IMR-90 (cell line): ENCODE results near the gene TMEM117. TPM values are rescaled to one million over a fixed set of nuclear protein-coding genes. Genes with fewer than 3 reads are reported as not detected.

Source experiments
- ATAC-seq: fragments of 200-7000 bp; cut with Tn5 transposase; 2 replicates; pipeline ENCODE4 v1.9.1; 2020; ENCODE audit warnings: low read depth, mild to moderate bottlenecking, moderate library complexity
- BruUV-seq: library from RNA; stranded (reverse); fragments of 400-500 nt; replicated peaks from 2 replicates; lab custom pipeline; 2021; lab: Mats Ljungman, UMichigan
- CTCF ChIA-PET: fragments of 300-600 bp; formaldehyde crosslinking; extraction: SDS; loops from one replicate; lab custom pipeline; 2021; ENCODE audit warnings: antibody characterized with exemption; lab: Yijun Ruan, JAX
- POLR2A ChIA-PET: fragments of 300-600 bp; sonication (Branson Sonifier 250); formaldehyde crosslinking; loops from one replicate; lab custom pipeline; 2022; ENCODE audit warnings: antibody characterized with exemption; ENCODE audit not compliant: unreplicated experiment; lab: Charles Lee
- DNase-seq: peaks from one replicate; pipeline ENCODE4 v3.0.0; 2013
- H2AFZ ChIP-seq: replicated peaks from 2 replicates; pipeline ENCODE3; 2013; ENCODE audit warnings: low read length, mild to moderate bottlenecking; ENCODE audit not compliant: poor library complexity
- H2AK5ac ChIP-seq: 2 replicates; pipeline ENCODE4 v1.6.1; 2013; ENCODE audit warnings: low read depth, low read length, inconsistent platforms
- H2AK9ac ChIP-seq: replicated peaks from 2 replicates; pipeline ENCODE3; 2013; ENCODE audit warnings: mild to moderate bottlenecking, low read depth, low read length, moderate library complexity; ENCODE audit not compliant: poor library complexity
- H2BK120ac ChIP-seq: 2 replicates; pipeline ENCODE4 v1.6.1; 2013; ENCODE audit warnings: low read depth, low read length, inconsistent platforms
- H2BK15ac ChIP-seq: 3 replicates; pipeline ENCODE4 v1.6.1; 2013; ENCODE audit warnings: low read depth, low read length, inconsistent platforms
- H2BK20ac ChIP-seq: 2 replicates; pipeline ENCODE4 v1.6.1; 2013; ENCODE audit warnings: low read depth, mild to moderate bottlenecking, inconsistent platforms, low read length, moderate library complexity
- H2BK5ac ChIP-seq: 2 replicates; pipeline ENCODE4 v1.6.1; 2013; ENCODE audit warnings: mild to moderate bottlenecking, low read depth, low read length, inconsistent platforms; ENCODE audit not compliant: poor library complexity, severe bottlenecking
- H3K14ac ChIP-seq: replicated peaks from 2 replicates; pipeline ENCODE4 v1.6.1; 2013; ENCODE audit warnings: low read depth, low read length, inconsistent platforms
- H3K18ac ChIP-seq: 2 replicates; pipeline ENCODE4 v1.6.1; 2013; ENCODE audit warnings: low read depth, low read length, control low read depth
- H3K23ac ChIP-seq: 2 replicates; pipeline ENCODE4 v1.6.1; 2013; ENCODE audit warnings: low read depth, low read length, inconsistent platforms
- H3K27ac ChIP-seq: 2 replicates; pipeline ENCODE4 v1.5.1; 2013; ENCODE audit warnings: mild to moderate bottlenecking, control low read depth, low read length; ENCODE audit not compliant: insufficient read depth
- H3K27me3 ChIP-seq: 2 replicates; pipeline ENCODE4 v1.6.1; 2013; ENCODE audit warnings: low read length; ENCODE audit not compliant: control insufficient read depth, insufficient read depth
- H3K36me3 ChIP-seq: 2 replicates; pipeline ENCODE4 v1.6.1; 2013; ENCODE audit warnings: low read length, mixed read lengths; ENCODE audit not compliant: control insufficient read depth, insufficient read depth
- H3K4ac ChIP-seq: 2 replicates; pipeline ENCODE4 v1.6.1; 2013; ENCODE audit warnings: low read depth, low read length, inconsistent platforms
- H3K4me1 ChIP-seq: 2 replicates; pipeline ENCODE4 v1.6.1; 2013; ENCODE audit warnings: low read length, mixed read lengths; ENCODE audit not compliant: control insufficient read depth, insufficient read depth
- H3K4me2 ChIP-seq: 2 replicates; pipeline ENCODE4 v1.6.1; 2013; ENCODE audit warnings: low read depth, mild to moderate bottlenecking, control low read depth, low read length, moderate library complexity
- H3K4me3 ChIP-seq: 2 replicates; pipeline ENCODE4 v1.5.1; 2013; ENCODE audit warnings: low read depth, mild to moderate bottlenecking, control low read depth, low read length, moderate library complexity; ENCODE audit not compliant: insufficient read depth
- H3K56ac ChIP-seq: 2 replicates; pipeline ENCODE4 v1.6.1; 2013; ENCODE audit warnings: low read length, inconsistent platforms; ENCODE audit not compliant: insufficient read depth; ENCODE audit errors: extremely low read depth
- H3K79me1 ChIP-seq, 2 experiments: 2 replicates each; pipeline ENCODE4 v1.6.1; 2013; ENCODE audit warnings: low read length in 2 of 2, inconsistent platforms in 1 of 2, low read depth in 1 of 2
- H3K9ac ChIP-seq: 2 replicates; pipeline ENCODE4 v1.6.1; 2013; ENCODE audit warnings: low read depth, low read length, control low read depth
- H3K9me1 ChIP-seq: 2 replicates; pipeline ENCODE4 v1.6.1; 2013; ENCODE audit warnings: low read length, inconsistent platforms; ENCODE audit not compliant: insufficient read depth
- H3K9me3 ChIP-seq: 2 replicates; pipeline ENCODE4 v1.6.1; 2013; ENCODE audit warnings: low read length; ENCODE audit not compliant: control insufficient read depth, insufficient read depth
- H4K20me1 ChIP-seq: 2 replicates; pipeline ENCODE4 v1.6.1; 2013; ENCODE audit warnings: low read length, inconsistent platforms; ENCODE audit not compliant: insufficient read depth
- H4K5ac ChIP-seq: 2 replicates; pipeline ENCODE4 v1.6.1; 2013; ENCODE audit warnings: mild to moderate bottlenecking, low read depth, low read length, control low read depth
- H4K8ac ChIP-seq, 2 experiments: 2 replicates each; pipeline ENCODE4 v1.6.1; 2013; ENCODE audit warnings: low read depth in 2 of 2, low read length in 2 of 2, control low read depth in 1 of 2, inconsistent platforms in 1 of 2
- H4K91ac ChIP-seq: 2 replicates; pipeline ENCODE4 v1.6.1; 2013; ENCODE audit warnings: low read depth, low read length, inconsistent platforms; ENCODE audit not compliant: insufficient read depth
- CTCF ChIP-seq: conservative IDR thresholded peaks from 2 replicates; pipeline ENCODE4 v1.5.1; 2012; ENCODE audit warnings: mild to moderate bottlenecking, low read depth, low read length, improper control_type of control experiment
- MAZ ChIP-seq: IDR thresholded peaks from 2 replicates; pipeline ENCODE4 v1.6.1; 2012; ENCODE audit warnings: low read depth, mild to moderate bottlenecking, low read length, improper control_type of control experiment, moderate library complexity, borderline replicate concordance
- NFE2L2 ChIP-seq: fragments of 150-350 bp; IDR thresholded peaks from 2 replicates; pipeline ENCODE4 v1.6.1; 2016; ENCODE audit warnings: low read depth, mild to moderate bottlenecking, low read length
- POLR2A ChIP-seq: IDR thresholded peaks from 2 replicates; pipeline ENCODE4 v1.6.1; 2012; ENCODE audit warnings: mild to moderate bottlenecking, low read depth, low read length
- RCOR1 ChIP-seq: IDR thresholded peaks from 2 replicates; pipeline ENCODE4 v1.6.1; 2012; ENCODE audit warnings: mild to moderate bottlenecking, low read length, improper control_type of control experiment; ENCODE audit not compliant: insufficient replicate concordance
- SMC3 ChIP-seq: fragments of 150-350 bp; IDR thresholded peaks from 2 replicates; pipeline ENCODE4 v1.6.1; 2016; ENCODE audit warnings: low read depth, mild to moderate bottlenecking, antibody characterized with exemption, low read length, moderate library complexity
- WGBS, 2 experiments: methylation state at CpG; one replicate each; pipeline versions ENCODE4 v1.1.5 to v1.1.7; 2013; ENCODE audit warnings: missing lambda C conversion rate in 2 of 2; ENCODE audit not compliant: insufficient read length in 1 of 2; ENCODE audit errors: extremely low coverage in 2 of 2; 5-methylcytosine and 5-hydroxymethylcytosine counted together
- dilution Hi-C: fragments of 300-500 bp; cut with HindIII; formaldehyde crosslinking; loops from one replicate; pipeline ENCODE4 v1.14.3; 2018; ENCODE audit warnings: low sequenced_read_pairs; ENCODE audit not compliant: unreplicated experiment
- in situ Hi-C: fragments of 300-500 bp; cut with MboI; formaldehyde crosslinking; loops from 3 replicates; pipeline ENCODE4 v1.14.3; 2019; ENCODE audit warnings: low sequenced_read_pairs, inconsistent platforms, mixed read lengths
- intact Hi-C: fragments of 100-400 bp; cut with micrococcal nuclease; formaldehyde crosslinking; loops from 2 replicates; pipeline ENCODE4 v1.10.0; 2022
- polyA plus RNA-seq, 3 experiments: library from polyadenylated mRNA; depleted of rRNA; stranded (reverse); fragments of >200 nt; gene quantifications; 2 replicates each; pipeline ENCODE4 v1.2.3, GENCODE V29; 2012; ENCODE audit warnings: low replicate concordance in 1 of 3
- total RNA-seq: library from RNA; depleted of rRNA; stranded (reverse); fragments of >200 nt; gene quantifications from 2 replicates; pipeline ENCODE4 v1.2.3, GENCODE V29; 2012

The TMEM117 gene
- total and polyA plus RNA-seq, 2 of the 4 experiments (the other 2 are of a cell fraction), result 8.7 to 21.0 TPM

GRCh38 chr12:44224399-44225148 lies 388.7 kb downstream of the TMEM117 start:
- H3K4me2 ChIP-seq, result no peak overlapping the region
- no peaks in the 10 kb centered on the region for H3K79me1 ChIP-seq
- no peak overlapping the region for H2AK5ac ChIP-seq
- ATAC-seq, result no peak
- no peak overlapping the region for H2AFZ ChIP-seq
- no peaks in the 10 kb centered on the region for H3K9me3 ChIP-seq
- no peak overlapping the region for H3K14ac ChIP-seq
- no peak overlapping the region for H3K9ac ChIP-seq
- WGBS, 2 experiments, result no CpG with 5 or more reads among the region's 4 CpGs
- no peaks in the 10 kb centered on the region for H3K4me1 ChIP-seq
- H3K9me1 ChIP-seq, result no peaks in the 10 kb centered on the region
- TF ChIP-seq RCOR1 (no peak), POLR2A (no peak), MAZ (no peak), NFE2L2 (no peak), CTCF (no peak), SMC3 (no peak)
- no peak overlapping the region for H3K56ac ChIP-seq
- H2AK9ac ChIP-seq, result no peak overlapping the region
- no peak overlapping the region for H4K91ac ChIP-seq
- H2BK5ac ChIP-seq, result no peak overlapping the region
- in situ Hi-C loops (no loop called here), dilution Hi-C loops (no loop called here), intact Hi-C loops (no loop called here)
- no TSS peak for BruUV-seq
- H3K27me3 ChIP-seq, result no peaks in the 10 kb centered on the region
- ChIA-PET CTCF (no interaction called here), POLR2A (no interaction called here)
- no peak overlapping the region for H3K4ac ChIP-seq
- H4K5ac ChIP-seq, result no peak overlapping the region
- H3K18ac ChIP-seq, result no peak overlapping the region
- no peak overlapping the region for H3K4me3 ChIP-seq
- H2BK20ac ChIP-seq, result no peak overlapping the region
- H3K27ac ChIP-seq, result no peak overlapping the region
- H2BK15ac ChIP-seq, result no peak overlapping the region
- H2BK120ac ChIP-seq, result no peak overlapping the region
- no peak for DNase-seq
- H3K36me3 ChIP-seq, result no peaks in the 10 kb centered on the region
- no peaks in the 10 kb centered on the region for H4K20me1 ChIP-seq
- H3K23ac ChIP-seq, result no peak overlapping the region
- H4K8ac ChIP-seq, result no peak overlapping the region
